Activated CD4-positive, alpha-beta T cell treated with anti-CD3 and anti-CD28 coated beads, Interleukin-2, amount 50 U/mL, for 24 hours (primary cell): Measurements from ENCODE around the gene MICALL2.
"Not testable (repeated sequence)": the region's sequence is repeated elsewhere in the genome, so short reads cannot be mapped to it uniquely, and the experiment has no call there.

Experiments used
- DNase-seq, 2 donors: peaks; one replicate each; pipeline ENCODE4 v3.0.0-alpha.2; 2020; ENCODE audit warnings: low read depth in 1 of 2, low spot score in 1 of 2

MICALL2 gene

DNA sequence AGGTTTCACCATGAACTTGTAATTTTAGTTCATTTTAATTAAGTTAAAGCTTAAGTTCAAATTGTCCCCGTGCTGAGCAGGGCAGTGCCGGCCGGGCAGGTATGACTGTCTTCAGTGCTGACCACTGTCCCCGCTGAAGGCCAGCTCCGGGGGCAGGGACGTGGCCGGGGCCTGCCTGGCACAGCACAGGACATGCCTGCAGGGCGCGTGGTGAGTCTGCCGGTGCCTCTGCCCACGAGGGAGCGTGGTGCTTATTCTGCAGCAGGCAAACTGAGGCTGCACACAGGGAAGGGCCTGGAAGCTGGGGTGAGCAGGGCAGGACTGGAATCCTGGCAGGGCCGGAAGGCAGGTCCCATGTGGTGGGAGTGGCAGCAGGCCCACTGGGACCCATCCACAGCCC, 9.8 kb downstream of the MICALL2 start:
- no peak for DNase-seq

GRCh38 chr7:1448958-1449357, 10.3 kb downstream of the MICALL2 start:
- no peak for DNase-seq

DNA sequence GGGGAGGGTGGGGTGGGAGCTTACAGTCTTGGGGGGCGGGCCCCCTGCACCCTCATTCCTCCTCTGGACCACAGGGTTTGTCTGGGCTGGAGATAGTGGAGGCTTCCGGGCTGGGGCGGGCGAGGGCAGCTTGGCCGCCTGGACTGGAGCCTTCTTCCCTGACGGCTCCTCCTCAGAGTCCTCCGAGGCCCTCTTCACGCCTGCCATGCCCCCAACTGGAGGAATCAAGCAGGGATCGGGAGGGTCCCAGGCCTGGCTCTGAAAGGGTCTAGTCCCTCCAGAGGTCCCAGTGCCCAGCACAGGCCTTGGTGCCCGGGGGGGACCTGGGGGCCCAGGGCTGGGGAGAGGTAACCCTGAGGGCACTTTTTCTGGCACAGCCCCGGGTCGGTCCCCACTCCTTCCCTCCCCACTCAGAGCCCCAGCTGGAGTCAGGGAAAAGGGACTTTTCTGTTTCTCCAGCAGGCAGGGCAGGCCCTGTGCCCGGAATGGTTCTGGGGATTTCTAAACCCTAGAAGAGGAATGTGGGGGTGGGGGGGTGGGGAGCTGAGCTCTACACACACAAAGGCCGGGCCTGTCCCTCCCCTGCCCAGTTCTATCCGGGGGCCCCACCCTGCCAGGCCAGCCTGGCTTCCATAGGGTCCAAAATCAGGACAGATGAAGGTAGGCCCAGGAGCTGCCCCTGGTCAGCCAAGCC, 11.6 kb downstream of the MICALL2 start:
- no peak for DNase-seq

GRCh38 chr7:1447112-1447511, 12.2 kb downstream of the MICALL2 start:
- DNase-seq, result no peak

GRCh38 chr7:1446620-1447032, 12.6 kb downstream of the MICALL2 start:
- no peak for DNase-seq

DNA sequence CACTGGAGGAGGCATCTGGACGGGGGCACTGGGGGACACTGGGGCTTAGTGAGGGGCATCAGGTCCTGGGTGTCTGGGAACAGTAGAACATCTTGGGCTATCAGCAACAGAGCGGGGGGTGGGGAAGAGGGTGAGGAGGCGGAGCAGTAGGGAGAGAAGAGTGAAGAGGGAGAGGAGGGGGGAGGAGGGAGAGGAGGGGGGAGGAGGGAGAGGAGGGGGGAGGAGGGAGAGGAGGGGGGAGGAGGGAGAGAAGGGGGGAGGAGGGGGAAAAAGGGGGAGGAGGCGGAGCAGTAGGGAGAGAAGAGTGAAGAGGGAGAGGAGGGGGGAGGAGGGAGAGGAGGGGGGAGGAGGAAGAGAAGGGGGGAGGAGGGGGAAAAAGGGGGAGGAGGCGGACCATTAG, 13.2 kb downstream of the MICALL2 start:
- not testable (repeated sequence) for DNase-seq

DNA sequence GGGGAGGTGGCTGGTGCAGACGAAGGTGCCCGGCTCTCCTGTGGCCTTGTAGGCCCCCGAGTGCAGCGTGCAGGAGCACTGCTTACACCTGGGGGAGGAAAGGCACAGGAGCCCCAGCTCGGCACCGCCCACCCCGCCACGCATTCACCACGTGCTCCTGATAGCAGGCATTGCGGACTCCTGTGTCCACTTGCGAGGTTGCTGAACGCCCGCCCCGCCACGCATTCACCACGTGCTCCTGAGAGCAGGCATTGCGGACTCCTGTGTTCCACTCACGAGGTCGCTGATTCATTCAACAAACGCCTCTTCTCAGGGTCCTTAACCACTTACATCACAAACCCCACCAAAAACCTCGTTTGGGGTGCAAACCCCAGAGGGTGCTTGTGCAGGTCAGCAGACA, 13.9 kb downstream of the MICALL2 start:
- no peak for DNase-seq

DNA sequence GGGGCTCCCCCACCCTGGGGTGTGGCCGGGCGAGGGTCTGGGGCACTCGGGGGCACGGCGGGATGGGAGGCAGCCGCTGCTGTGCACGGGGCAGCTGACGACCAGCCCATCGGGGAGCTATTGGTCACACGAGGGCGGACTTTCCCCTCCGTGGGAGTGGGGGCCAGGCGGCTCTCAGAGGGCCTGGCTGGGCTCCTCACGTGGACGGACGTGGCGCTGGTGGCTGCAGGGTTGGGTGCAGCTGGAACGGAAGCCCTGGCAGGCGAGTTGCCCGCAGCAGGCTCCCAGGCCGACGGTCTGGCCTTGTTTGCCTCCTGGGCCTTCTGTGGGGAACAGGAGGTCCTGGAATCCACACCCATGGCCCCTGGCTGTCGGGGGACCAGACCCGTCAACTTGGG, 14.3 kb downstream of the MICALL2 start:
- no peak for DNase-seq

GRCh38 chr7:1444214-1444924, 14.9 kb downstream of the MICALL2 start:
- no peak for DNase-seq

GRCh38 chr7:1443587-1444200, 15.6 kb downstream of the MICALL2 start:
- DNase-seq, result not testable (repeated sequence)

- DNase-seq, result no peak
Measured at GRCh38 chr7:1442355-1443124, 16.7 kb downstream of the MICALL2 start.

GRCh38 chr7:1441615-1442354, 17.5 kb downstream of the MICALL2 start:
- no peak for DNase-seq

- DNase-seq, result no peak
Measured at GRCh38 chr7:1440620-1441019, 18.6 kb downstream of the MICALL2 start.

GRCh38 chr7:1439373-1440363, 19.6 kb downstream of the MICALL2 start:
- no peak for DNase-seq

DNA sequence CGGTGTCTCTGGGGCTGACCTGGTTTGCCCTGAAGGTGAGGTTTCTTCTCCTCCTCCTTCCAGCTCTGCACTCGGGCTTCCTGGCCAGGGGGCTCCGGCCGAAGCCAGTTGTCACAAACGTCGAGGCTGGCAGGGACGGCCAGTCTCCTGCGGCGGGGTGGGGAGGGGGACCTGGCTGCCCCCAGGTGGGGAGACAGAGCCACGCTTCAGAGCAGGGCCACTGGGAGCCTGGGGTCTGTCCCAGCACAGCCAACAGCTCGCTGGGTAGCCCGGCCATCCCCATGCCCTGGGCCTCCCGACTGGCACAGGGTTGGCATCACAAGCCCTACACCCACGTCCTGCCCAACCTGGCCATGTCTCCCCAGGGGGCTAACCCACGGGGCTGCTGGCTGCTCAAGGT, 20.4 kb downstream of the MICALL2 start:
- DNase-seq, result no peak

- no peak for DNase-seq
Measured at GRCh38 chr7:1438208-1438607, 21.1 kb downstream of the MICALL2 start.

- no peak for DNase-seq
Measured at GRCh38 chr7:1437155-1437880, 22.0 kb downstream of the MICALL2 start.

GRCh38 chr7:1436608-1437007, 22.7 kb downstream of the MICALL2 start:
- no peak for DNase-seq
